Gastrocnemius medialis (tissue), 4 donors: Measurements from ENCODE around the gene HTR1D. TPM values are rescaled to one million over a fixed set of nuclear protein-coding genes. Genes with fewer than 3 reads are reported as not detected.
"Not testable (repeated sequence)": the region's sequence is repeated elsewhere in the genome, so short reads cannot be mapped to it uniquely, and the experiment has no call there.

Source experiments
- ATAC-seq, 2 donors: fragments of 150-250 bp; one replicate each; pipeline ENCODE4 v1.9.1; 2016
- DNase-seq, 2 donors: peaks; one replicate each; pipeline ENCODE4 v3.0.0-alpha.2; 2019
- H3K27ac ChIP-seq, 4 donors: fragments of 200-600 bp; sonication (generic); 1 replicate in 1 of 4; 2 replicates in 3 of 4; pipeline ENCODE4 v1.5.1; 2016 to 2018; ENCODE audit warnings: mild to moderate bottlenecking in 2 of 4, moderate library complexity in 1 of 4
- H3K27me3 ChIP-seq, 3 donors: fragments of 200-600 bp; sonication (generic) in 2 of 3; 1 replicate in 1 of 3; 2 replicates in 2 of 3; pipeline versions ENCODE4 v1.5.1 to v1.6.0; 2016 to 2019; ENCODE audit warnings: mild to moderate bottlenecking in 1 of 3, moderate library complexity in 1 of 3
- H3K36me3 ChIP-seq, 2 donors: fragments of 200-600 bp; sonication (generic) in 1 of 2; one replicate each; pipeline ENCODE4 v1.5.1; 2017 to 2018
- H3K4me1 ChIP-seq, 2 donors: fragments of 200-600 bp; sonication (generic) in 1 of 2; one replicate each; pipeline ENCODE4 v1.5.1; 2016 to 2017; ENCODE audit warnings: mild to moderate bottlenecking in 2 of 2
- H3K4me3 ChIP-seq, 4 donors: fragments of 200-600 bp; sonication (generic) in 3 of 4; 1 replicate in 1 of 4; 2 replicates in 3 of 4; pipeline ENCODE4 v1.5.1; 2016 to 2019; ENCODE audit warnings: mild to moderate bottlenecking in 2 of 4
- H3K9me3 ChIP-seq, 3 donors: fragments of 200-600 bp; sonication (generic) in 2 of 3; 1 replicate in 1 of 3; 2 replicates in 2 of 3; pipeline ENCODE4 v1.5.1; 2016 to 2019
- CTCF ChIP-seq, 5 experiments: fragments of 450-650 bp in 3 of 5; fragments of 200-600 bp in 2 of 5; sonication (generic) in 2 of 5; IDR thresholded peaks in 4 of 5; conservative IDR thresholded peaks in 1 of 5; 1 replicate in 4 of 5; 2 replicates in 1 of 5; pipeline ENCODE4 v1.5.1; 2016 to 2019; ENCODE audit warnings: antibody characterized with exemption in 5 of 5, mild to moderate bottlenecking in 3 of 5, moderate library complexity in 3 of 5
- POLR2A ChIP-seq, 2 donors: fragments of 450-650 bp; IDR thresholded peaks; one replicate each; pipeline ENCODE4 v1.6.1; 2017; ENCODE audit warnings: antibody characterized with exemption in 2 of 2, mild to moderate bottlenecking in 2 of 2, moderate library complexity in 2 of 2
- in situ Hi-C, 4 donors: fragments of 200-750 bp; cut with MboI; loops; one replicate each; pipeline versions ENCODE4 v1.15.0 to v1.8.0; 2017; ENCODE audit warnings: low sequenced_read_pairs in 4 of 4
- intact Hi-C: fragments of 100-400 bp; cut with DNase I; formaldehyde crosslinking; loops from one replicate; pipeline ENCODE4 v1.15.1; 2023; ENCODE audit warnings: low total_unique reads
- total RNA-seq, 4 donors: library from RNA; depleted of rRNA; stranded (reverse); fragments of >200 nt; gene quantifications; one replicate each; pipeline versions ENCODE4 v1.1.0 to v1.2.3, GENCODE V29; 2016

Gene HTR1D
- total RNA-seq, 4 donors from 2014 or later, result not detected

DNA sequence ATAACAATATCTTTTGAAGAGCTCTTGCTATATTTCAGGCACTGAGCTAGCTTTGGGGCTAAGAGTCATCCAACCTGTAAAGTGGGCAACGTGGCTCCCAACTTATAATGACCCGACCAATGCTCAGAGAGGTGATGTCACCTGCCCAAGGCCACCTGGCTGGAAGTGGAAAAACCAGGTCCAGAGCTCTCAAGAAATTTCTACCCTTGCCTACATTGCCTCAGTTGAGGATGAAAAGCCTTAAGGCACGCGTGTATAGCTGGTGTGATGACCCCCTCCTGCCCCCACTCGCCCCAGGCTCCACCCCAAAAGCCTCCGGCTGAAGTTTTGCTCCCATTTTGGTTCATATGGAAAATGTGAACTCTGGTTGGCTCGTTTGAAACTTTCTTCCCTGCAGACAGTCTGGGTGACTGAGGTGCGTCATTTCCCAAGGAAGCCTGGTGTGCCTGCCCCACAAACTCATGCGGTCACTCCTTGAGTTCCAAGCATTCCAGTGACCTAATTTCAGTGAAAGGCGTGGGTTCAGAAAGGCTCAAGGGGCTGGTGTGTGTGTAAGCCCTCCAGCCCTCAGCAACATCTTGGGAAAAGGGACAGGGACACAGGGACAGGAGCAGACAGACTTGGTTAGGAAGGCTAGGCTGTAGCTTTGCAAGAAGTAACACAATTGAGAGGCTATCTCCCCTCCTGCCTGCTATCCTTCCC lies 20.5 kb downstream of the HTR1D start:
- no peak for DNase-seq
- no peak for TF ChIP-seq CTCF (IDR thresholded peaks at IDR 0.05 in 4 of 5, conservative IDR thresholded peaks at IDR 0.05 in 1 of 5)
- TF ChIP-seq POLR2A (IDR thresholded peaks at IDR 0.05), result no peak
- Histone ChIP-seq H3K4me3 (no peak overlapping the region), H3K27ac (no peak overlapping the region), H3K9me3 (no peaks in the 10 kb centered on the region), H3K27me3 (peaks cover 0 to 1% (median 0%) of the 10 kb centered on the region in 3 donors), H3K36me3 (no peaks in the 10 kb centered on the region), H3K4me1 (no peaks in the 10 kb centered on the region)
- in situ Hi-C loops, result no loop called here
- intact Hi-C loops, result no loop called here
- no peak for ATAC-seq

DNA sequence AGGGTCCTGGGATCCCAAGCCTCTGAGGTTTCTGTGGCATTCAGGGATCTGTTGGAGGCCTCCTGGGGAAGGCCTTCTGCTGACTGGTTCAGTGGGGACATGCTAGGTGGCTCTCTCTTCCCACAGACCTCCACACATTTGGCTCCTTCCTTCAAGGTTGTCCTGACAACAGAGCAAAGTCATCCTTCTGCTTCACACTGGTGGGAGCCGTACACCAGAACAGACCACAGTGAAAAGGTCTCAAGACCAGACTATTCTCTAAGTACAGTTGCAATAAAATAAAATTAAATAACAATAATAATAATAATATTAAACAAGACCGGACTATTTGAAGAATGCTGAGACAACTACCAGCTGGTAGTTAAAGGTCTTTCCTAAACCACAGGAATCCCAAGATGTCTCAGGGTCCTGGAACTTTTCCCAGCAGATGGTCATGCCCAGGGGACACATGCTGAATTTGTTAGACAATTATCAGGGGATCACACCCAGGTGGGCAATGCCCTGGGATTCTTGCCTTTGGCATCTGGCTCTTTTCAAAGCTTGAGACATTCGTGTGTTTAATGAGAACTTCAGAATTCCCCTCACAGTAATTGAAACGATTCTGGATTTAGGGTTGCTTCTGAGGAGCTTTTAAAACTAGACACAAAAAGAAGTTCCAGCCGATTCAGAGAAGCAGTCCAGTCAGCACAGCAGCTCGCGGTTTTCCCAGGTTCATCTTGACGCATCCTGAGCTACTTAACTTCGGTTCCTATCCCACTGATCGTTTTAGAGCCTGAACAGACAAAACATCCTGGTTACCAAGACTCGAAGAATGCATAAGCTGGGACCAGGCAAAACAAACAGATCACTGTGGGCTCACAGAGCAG lies 22.9 kb downstream of the HTR1D start:
- in situ Hi-C loops, result no loop called here

DNA sequence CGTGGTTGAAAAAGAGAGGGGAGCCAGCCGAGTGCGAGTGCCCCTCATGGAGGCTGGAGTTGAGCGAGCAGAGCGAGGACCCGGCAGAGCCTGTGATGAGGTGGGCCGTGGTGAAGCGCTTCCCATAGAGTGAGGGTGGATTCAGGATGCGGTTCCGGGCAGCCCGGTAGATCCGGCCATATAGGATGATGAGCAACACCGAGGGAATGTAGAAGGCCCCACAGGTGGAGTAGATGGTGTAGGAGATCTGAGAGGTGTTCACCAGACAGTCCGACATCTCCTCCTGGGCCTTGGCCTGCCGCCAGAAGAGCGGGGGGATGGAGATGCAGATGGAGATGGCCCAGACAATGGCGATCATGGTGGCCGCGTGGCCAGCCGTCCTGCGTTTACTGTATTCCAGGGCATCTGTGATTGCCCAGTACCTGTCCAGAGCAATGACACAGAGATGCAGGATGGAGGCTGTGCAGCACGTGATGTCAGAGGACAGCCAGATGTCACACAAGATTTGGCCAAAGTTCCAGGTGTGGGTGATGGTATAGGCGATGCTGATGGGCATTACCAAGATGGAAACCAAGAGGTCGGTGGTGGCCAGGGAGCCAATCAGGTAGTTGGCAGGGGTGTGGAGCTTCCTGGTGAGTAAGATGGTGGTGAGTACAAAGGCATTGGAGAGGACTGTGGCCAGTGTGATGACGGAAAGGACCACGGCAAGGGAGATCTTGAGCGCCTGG lies 23.7 kb downstream of the HTR1D start:
- in situ Hi-C loops, result no loop called here
- no peak for ATAC-seq

More for the DNA sequence above, 22.9 kb downstream of the HTR1D start:
- no peak overlapping the region for H3K4me3 ChIP-seq
- ATAC-seq (no peak), DNase-seq (no peak)
- H3K36me3 ChIP-seq, result no peaks in the 10 kb centered on the region
- H3K9me3 ChIP-seq, result no peaks in the 10 kb centered on the region
- no peaks in the 10 kb centered on the region for H3K27me3 ChIP-seq
- no peaks in the 10 kb centered on the region for H3K4me1 ChIP-seq
- H3K27ac ChIP-seq, result no peak overlapping the region
- no peak for TF ChIP-seq CTCF (IDR thresholded peaks at IDR 0.05 in 4 of 5, conservative IDR thresholded peaks at IDR 0.05 in 1 of 5)
- TF ChIP-seq POLR2A (IDR thresholded peaks at IDR 0.05), result no peak
- intact Hi-C loops, result no loop called here

GRCh38 chr1:23191199-23191598 lies 26.1 kb downstream of the HTR1D start:
- in situ Hi-C loops, result no loop called here
- no peak for ATAC-seq

More for the DNA sequence above, 23.7 kb downstream of the HTR1D start:
- H3K9me3 ChIP-seq, result no peaks in the 10 kb centered on the region
- H3K27ac ChIP-seq, result no peak overlapping the region
- intact Hi-C loops, result no loop called here
- H3K4me3 ChIP-seq, result no peak overlapping the region
- H3K36me3 ChIP-seq, result no peaks in the 10 kb centered on the region
- no peak for DNase-seq
- H3K27me3 ChIP-seq, result no peaks in the 10 kb centered on the region
- no peak for TF ChIP-seq POLR2A (IDR thresholded peaks at IDR 0.05)
- TF ChIP-seq CTCF (IDR thresholded peaks at IDR 0.05 in 4 of 5, conservative IDR thresholded peaks at IDR 0.05 in 1 of 5), result no peak
- H3K4me1 ChIP-seq, result no peaks in the 10 kb centered on the region

GRCh38 chr1:23188936-23189452 lies 28.3 kb downstream of the HTR1D start:
- H3K27ac ChIP-seq, H3K4me1 ChIP-seq, H3K27me3 ChIP-seq, intact Hi-C loops, DNase-seq, H3K36me3 ChIP-seq, ATAC-seq, H3K9me3 ChIP-seq, H3K4me3 ChIP-seq: not testable (repeated sequence)
- in situ Hi-C loops, result loop anchor here (5.0 to 10.0 kb wide), 3 partner anchors 92 to 214 kb away; partner anchors contain the start of gene LACTBL1 (in 3 of the 4)

More at GRCh38 chr1:23191199-23191598, 26.1 kb downstream of the HTR1D start:
- intact Hi-C loops, result no loop called here
- no peak overlapping the region for H3K27ac ChIP-seq
- H3K9me3 ChIP-seq, result no peaks in the 10 kb centered on the region
- H3K4me3 ChIP-seq, result no peak overlapping the region
- no peaks in the 10 kb centered on the region for H3K27me3 ChIP-seq
- no peak for DNase-seq
- H3K36me3 ChIP-seq, result no peaks in the 10 kb centered on the region
- TF ChIP-seq CTCF (IDR thresholded peaks at IDR 0.05 in 4 of 5, conservative IDR thresholded peaks at IDR 0.05 in 1 of 5) (no peak), POLR2A (IDR thresholded peaks at IDR 0.05) (no peak)
- H3K4me1 ChIP-seq, result no peaks in the 10 kb centered on the region
